ENCODE data around the gene KHDC1L. TPM values are rescaled to one million over a fixed set of nuclear protein-coding genes. Genes with fewer than 3 reads are reported as not detected.
A peak's percentile ranks its signal among the peaks of the same experiment; 100 is the strongest.

Gene KHDC1L
- total and polyA plus RNA-seq, 2 of the 4 experiments (the other 2 are of a cell fraction): 0.18 to 0.68 TPM

- Histone ChIP-seq H2AFZ (replicated peaks; ENCODE audit: low read length, poor library complexity) (no peak overlapping the region), H3K36me3 (ENCODE audit: control insufficient read depth, insufficient read depth, low read length) (no peaks in the 10 kb centered on the region), H3K4me1 (ENCODE audit: control insufficient read depth, insufficient read depth, low read length) (0 out of 2 replicates have a peak, but pooled peaks cover 2% of the 10 kb centered on the region), H4K20me1 (ENCODE audit: insufficient read depth, low read length) (no peaks in the 10 kb centered on the region), H2BK120ac (ENCODE audit: low read depth, low read length) (no peak overlapping the region), H3K27ac (ENCODE audit: insufficient read depth, low read length) (no peak overlapping the region), H3K9me1 (ENCODE audit: insufficient read depth, low read length) (0 out of 2 replicates have a peak, but pooled peaks cover 3% of the 10 kb centered on the region), H3K14ac (replicated peaks; ENCODE audit: low read depth, low read length) (no peak overlapping the region), H4K91ac (ENCODE audit: insufficient read depth, low read depth, low read length) (no peak overlapping the region), H3K79me1 (ENCODE audit: low read depth in 1 of 2, low read length in 2 of 2) (no peaks in the 10 kb centered on the region), H2AK5ac (ENCODE audit: low read depth, low read length) (no peak overlapping the region), H3K9ac (ENCODE audit: low read depth, low read length) (no peak overlapping the region), H2AK9ac (replicated peaks; ENCODE audit: low read depth, low read length, poor library complexity) (no peak overlapping the region), H2BK15ac (ENCODE audit: low read depth, low read length) (no peak overlapping the region), H3K56ac (ENCODE audit: extremely low read depth, insufficient read depth, low read length) (no peak overlapping the region), H2BK20ac (ENCODE audit: low read depth, low read length) (no peak overlapping the region), H4K5ac (ENCODE audit: low read depth, low read length) (no peak overlapping the region), H3K27me3 (ENCODE audit: control insufficient read depth, insufficient read depth, low read length) (peaks cover 2% of the 10 kb centered on the region; the same call in 1 of the 2 replicates), H3K4me3 (ENCODE audit: insufficient read depth, low read depth, low read length) (no peak overlapping the region), H3K18ac (ENCODE audit: low read depth, low read length) (no peak overlapping the region), H3K4me2 (ENCODE audit: low read depth, low read length) (no peak overlapping the region), H2BK5ac (ENCODE audit: low read depth, low read length, poor library complexity, severe bottlenecking) (no peak overlapping the region), H3K4ac (ENCODE audit: low read depth, low read length) (no peak overlapping the region), H4K8ac (ENCODE audit: low read depth in 2 of 2, low read length in 2 of 2) (no peak overlapping the region), H3K23ac (ENCODE audit: low read depth, low read length) (no peak overlapping the region), H3K9me3 (ENCODE audit: control insufficient read depth, insufficient read depth, low read length) (no peaks in the 10 kb centered on the region)
- CTCF ChIA-PET: interaction anchor here (0.9 to 1.7 kb wide), 2 partner anchors 13 to 770 kb away, joined by 3 to 4 read pairs; no protein-coding TSS in a partner anchor
- no TSS peak for BruUV-seq (replicated peaks)
- peak; percentile 9 for DNase-seq
- dilution Hi-C loops (cut with HindIII; ENCODE audit: low sequenced_read_pairs, unreplicated experiment): no loop called here
- TF ChIP-seq RAD21 (IDR thresholded peaks at IDR 0.05; ENCODE audit: low read length) (no peak), CTCF (conservative IDR thresholded peaks at IDR 0.05; ENCODE audit: low read depth, low read length) (no peak), MAZ (IDR thresholded peaks at IDR 0.05; ENCODE audit: borderline replicate concordance, low read depth, low read length) (no peak), POLR2A (IDR thresholded peaks at IDR 0.05; ENCODE audit: low read depth, low read length) (no peak), FOS (IDR thresholded peaks at IDR 0.05; ENCODE audit: low read depth, low read length) (no peak), RCOR1 (IDR thresholded peaks at IDR 0.05; ENCODE audit: insufficient replicate concordance, low read length) (no peak), NFE2L2 (IDR thresholded peaks at IDR 0.05; ENCODE audit: low read depth, low read length) (no peak), ELK1 (IDR thresholded peaks at IDR 0.05; ENCODE audit: borderline replicate concordance, low read depth, low read length) (no peak)
- no peak for ATAC-seq (ENCODE audit: low read depth)
- intact Hi-C loops (cut with micrococcal nuclease): loop anchor here (5.0 to 10.0 kb wide), 3 partner anchors 145 to 1037 kb away; no protein-coding TSS in a partner anchor
- in situ Hi-C loops (cut with MboI; ENCODE audit: low sequenced_read_pairs): loop anchor here (5.0 kb wide), 1 partner anchor 770 kb away; no protein-coding TSS in a partner anchor
- no CpG with 5 or more reads among the region's 2 CpGs for WGBS, 2 experiments (ENCODE audit: extremely low coverage in 2 of 2, insufficient read length in 1 of 2)
- POLR2A ChIA-PET (ENCODE audit: unreplicated experiment): no interaction called here
Observed at GRCh38 chr6:73182021-73182607, 43.2 kb downstream of the KHDC1L start.

All from IMR-90 (cell line).